ENCODE measurements around the gene TRIM56.

- TF ChIP-seq CTCF (conservative IDR thresholded peaks at IDR 0.05 in 1 of 2, IDR thresholded peaks at IDR 0.05 in 1 of 2; ENCODE audit: low read depth in 1 of 2, low read length in 2 of 2) (no peak), EZH2 (IDR thresholded peaks at IDR 0.05; ENCODE audit: low read length, missing control alignments) (no peak)
Measured at GRCh38 chr7:101114492-101114891, 29.2 kb downstream of the TRIM56 start.
